SK-MEL-5 (cell line): ENCODE measurements around the gene AOPEP. TPM values are rescaled to one million over a fixed set of nuclear protein-coding genes. Genes with fewer than 3 reads are reported as not detected.

Experiments
- DNase-seq: peaks from one replicate; pipeline ENCODE4 v3.0.0-alpha.2; 2016; ENCODE audit warnings: low read depth, low spot score
- in situ Hi-C: cut with HindIII; loops from 2 replicates; pipeline ENCODE4 v1.10.0; 2016; ENCODE audit warnings: low sequenced_read_pairs, high pct_unique_total_duplicates, low pct_unique_long_range_greater_than_20kb
- total RNA-seq: library from RNA; depleted of rRNA; stranded (reverse); fragments of >200 nt; shearing (Covaris generic); gene quantifications from 2 replicates; pipeline ENCODE4 v1.2.3, GENCODE V29; 2014

The AOPEP gene
- total RNA-seq, 1 experiment from 2014 or later = 20.8 TPM

DNA sequence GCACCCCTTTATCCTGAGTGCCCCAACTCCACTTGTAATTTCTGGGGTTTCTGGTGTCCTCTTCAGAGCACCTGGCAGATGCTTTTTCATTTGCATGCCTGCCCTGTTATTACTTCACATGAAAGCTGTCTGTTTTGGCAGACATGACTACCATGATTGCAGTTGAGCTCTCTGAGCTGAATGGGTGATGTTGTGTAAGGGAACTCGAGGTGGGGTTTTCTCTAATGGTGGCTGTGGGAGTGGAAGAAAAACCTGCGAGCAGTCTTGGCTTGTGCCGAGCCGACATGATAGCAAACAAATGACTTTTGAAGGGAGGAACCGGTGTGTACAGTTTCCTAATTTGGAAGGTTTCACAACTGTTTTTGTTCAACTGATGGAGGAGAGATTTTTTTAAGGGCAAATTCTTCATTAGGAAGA, 196.2 kb downstream of the AOPEP start:
- in situ Hi-C loops = no loop called here
- no peak for DNase-seq

DNA sequence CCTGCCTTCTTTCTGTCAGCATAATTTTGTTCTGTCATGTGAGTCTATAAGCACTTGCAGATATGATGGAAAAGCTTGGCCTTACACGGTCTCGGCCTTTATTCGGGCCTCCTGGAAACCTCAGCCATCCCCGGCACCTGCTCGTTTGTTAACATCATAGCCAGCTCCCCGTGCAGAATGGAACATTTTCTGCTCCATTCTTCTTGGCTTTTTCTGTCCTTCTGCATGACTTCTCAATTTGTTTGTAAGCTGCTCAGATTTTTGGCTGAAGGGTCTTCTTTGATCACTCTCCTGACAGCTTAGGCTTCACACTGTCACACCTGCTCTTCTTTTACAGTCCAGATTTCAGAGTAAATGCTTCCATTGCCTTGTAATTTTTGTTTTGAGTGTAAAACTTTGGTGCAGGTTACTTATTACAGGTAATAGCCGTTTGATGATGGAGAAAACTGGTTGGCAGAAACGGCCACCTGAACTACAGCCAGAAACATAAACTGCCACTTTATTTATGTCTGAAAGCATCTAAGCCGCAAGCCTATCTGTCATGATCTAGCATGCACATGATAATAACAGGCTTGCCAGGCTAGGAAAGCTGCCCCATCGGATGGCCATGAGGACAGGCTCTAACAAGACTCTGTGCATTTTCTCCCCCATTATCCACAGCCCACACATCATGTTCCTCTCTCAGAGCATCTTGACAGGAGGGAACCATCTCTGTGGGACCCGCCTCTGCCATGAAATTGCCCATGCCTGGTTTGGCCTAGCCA, 197.0 kb downstream of the AOPEP start:
- no peak for DNase-seq
- in situ Hi-C loops = no loop called here

DNA sequence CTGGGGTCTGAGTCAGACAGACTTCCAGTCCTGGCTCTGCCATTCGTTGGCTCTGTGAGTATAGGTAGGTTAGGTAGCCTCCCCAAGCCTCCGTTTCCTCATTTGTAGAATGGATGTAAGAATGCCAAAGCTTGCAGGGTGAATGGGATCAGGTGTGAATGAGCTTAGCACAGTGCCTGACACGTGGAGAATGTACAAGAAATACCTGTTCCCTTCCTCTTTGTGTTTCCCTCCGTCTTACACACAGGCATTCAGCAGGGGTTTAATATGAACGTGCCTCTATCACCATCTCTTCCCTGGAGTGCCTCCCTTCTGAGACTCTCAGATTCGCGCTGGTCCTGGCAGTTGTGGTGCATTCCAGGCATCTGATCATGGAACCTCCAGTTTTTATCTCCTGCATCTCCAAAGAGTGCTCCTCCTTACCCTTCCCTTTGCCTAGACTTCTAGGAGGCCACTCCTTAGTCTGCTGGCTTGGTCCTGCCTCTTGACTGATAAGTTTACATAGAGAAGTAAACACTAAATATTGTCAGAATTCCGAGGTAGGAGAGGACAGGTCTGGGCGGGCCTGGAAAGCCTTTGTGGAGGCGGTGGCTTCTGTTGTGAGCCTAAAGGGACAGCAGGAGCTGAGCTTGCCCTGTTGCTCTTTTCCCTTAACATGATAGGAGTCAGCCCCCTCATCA, 199.4 kb downstream of the AOPEP start:
- in situ Hi-C loops = no loop called here
- DNase-seq = no peak

DNA sequence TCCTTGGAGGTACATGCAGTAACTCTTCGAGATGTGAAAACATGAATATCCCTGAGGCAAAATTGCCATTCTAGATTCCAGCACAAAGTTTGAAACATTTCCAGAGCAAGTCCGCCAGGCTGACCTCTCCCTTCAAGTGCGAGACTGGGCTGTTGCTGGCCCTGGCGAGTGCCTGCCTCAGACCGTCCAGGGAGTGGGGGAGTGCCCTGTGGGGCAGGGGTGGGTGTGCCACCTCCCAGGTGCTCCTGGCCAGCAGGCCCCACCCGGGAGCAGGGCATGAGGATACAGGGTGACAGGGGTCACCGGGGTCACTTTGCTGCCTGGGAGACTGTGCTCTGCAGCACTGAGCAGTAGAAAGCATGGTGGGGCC, 199.9 kb downstream of the AOPEP start:
- no peak for DNase-seq
- in situ Hi-C loops = no loop called here

DNA sequence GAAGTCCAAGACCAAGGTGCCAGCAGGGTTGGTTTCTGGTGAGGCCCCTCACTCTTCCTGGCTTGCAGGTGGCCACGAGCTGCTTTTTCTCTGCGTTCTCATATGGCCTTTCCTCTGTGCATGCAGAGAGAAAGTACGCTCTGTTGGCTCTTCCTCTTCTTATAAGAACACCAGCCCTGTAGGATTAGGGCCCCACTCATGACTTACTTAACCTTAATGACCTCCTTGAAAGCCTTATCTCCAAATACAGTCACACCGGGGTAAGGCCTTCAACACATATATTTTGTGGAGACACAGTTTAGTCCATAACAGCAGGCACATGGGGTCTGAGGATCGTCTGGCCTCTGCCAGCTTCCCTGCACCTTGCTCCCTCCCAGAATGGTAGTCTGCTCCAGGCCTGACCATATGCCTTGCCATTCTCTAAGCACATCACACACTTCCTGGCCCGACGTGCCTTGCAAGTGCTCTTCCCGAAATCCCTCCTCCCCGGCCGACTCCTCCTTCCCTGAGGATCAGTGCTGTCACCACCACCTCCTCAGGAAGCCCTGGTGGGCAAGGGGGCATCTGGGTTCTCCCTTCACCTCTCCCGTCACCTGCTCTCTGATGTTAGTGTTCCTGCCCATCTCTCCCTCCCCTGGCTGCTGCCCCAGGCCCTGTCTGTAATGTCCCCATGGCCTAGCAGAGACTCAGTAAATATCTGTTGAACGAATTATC, 200.7 kb downstream of the AOPEP start:
- in situ Hi-C loops = no loop called here
- no peak for DNase-seq

DNA sequence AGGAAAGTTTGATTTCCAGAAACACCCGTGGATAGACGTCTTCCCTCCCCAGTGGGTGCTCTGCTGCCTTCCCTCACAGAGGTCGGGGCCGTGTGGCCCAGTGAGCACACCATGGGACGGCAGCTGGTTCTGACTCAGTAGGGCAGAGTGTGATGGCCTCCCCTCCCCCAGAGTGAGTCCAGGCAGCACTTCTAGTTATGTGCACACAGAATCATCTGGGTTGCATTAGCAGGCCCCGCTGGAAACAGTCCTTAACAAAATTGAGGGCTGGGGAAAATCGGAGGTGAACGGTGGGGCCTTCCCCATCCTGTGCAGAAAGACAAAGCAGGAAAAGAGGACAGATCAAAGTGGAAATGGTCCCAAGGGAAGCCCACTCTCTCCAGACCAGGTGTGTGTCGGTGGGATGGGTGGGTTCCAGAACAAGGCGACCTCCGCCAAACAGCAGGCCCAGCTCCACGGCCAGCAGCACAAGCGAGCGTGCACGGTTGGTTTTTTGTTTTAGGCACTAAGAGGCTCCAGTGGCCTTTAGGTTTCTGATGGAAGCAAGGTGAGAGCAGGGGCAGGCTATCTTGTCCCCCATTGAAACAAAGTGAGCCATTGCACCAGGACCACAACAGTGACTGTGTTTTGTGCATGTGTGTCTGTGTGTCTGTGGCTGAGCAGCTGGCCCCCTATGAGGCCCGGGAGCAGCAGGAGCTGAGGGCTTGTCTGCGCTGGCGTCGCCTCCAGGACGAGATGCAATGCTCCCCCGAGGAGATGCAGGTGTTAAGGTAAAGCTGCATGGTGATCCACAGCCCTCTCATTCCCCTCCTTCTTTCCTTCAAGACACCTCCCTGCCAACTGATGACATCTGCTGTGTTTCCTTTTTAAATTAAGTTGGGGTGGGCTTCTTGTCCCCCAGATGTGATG, 201.5 kb downstream of the AOPEP start:
- no peak for DNase-seq
- in situ Hi-C loops = no loop called here

DNA sequence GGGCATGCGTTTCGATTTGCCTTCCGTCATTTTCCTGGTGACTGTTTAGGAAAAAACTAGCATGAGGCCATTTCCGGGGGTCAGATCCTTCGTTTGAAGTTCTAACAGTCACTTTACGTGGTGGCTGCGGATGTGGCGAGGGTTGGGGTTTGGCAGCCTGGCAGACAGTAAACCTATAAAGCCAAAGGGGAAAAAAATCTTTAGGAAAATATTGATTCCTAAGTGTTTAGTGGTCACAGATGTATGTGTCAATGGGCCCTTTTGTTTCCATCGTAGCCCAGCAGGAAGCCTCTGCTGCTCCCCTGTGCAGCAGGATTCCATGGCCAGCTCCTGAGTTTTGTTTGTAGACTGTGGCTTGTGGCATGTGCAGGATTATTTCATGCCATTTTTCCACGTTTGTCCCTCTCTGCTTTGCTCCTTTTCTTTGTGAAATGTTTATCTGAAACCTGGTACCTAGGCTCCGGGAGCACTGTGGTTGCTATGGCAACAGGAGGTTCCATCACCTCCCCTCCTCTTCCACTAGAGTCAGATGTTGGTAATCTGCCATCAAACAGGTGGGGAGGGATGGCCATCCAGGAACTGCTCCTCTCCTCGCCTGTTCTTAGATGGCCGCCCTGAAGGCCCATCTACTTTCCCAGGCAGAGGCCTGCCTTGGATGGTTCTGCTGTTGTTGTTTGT, 202.3 kb downstream of the AOPEP start:
- DNase-seq = peak; percentile 49
- in situ Hi-C loops = no loop called here

DNA sequence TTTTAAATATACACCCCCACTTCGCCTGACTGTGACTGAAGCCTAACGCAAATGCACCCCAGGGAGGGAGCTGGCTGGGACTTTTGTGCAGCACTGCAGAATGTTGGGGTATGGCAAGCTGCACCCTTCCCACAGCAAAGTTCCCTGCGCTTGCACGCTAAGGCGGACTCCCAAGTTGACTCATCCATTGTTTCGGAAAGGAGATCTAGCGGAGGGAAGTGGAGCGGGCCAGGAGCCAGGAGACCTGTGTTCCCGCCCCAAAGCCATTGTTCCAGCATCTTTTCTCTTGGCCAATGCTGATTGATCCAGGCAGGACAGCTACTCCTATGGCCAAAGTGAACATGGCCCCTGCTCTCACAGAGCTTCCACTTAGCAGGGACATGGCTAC, 202.9 kb downstream of the AOPEP start:
- in situ Hi-C loops = no loop called here
- no peak for DNase-seq

DNA sequence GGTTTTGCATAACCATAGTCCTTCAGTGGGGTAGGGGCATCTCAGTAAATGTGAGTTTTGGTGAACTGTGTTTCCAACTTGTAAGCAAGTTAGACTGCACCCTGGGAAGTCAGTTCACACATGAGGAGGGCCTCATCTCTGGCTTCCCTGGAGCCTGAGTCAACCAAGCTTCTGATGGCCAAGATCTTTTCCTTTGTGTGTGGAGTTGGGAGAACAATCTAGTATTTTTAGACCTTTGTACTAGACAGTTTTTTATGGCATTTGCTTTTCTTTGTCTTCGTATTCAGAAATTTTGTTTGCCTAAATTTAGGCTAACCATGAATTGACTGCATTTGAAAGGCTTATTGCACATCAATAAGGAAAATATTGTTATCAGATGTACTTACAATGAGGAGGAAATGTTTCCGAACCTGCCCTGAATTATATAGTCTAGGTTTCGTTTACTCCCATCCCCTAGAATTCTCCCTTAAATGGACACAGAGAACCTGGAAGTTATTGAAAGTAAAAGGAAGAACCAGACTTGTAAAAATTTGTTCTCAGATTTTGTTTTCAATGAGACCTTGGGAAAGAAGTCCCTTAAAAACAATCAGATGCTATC, 204.6 kb downstream of the AOPEP start:
- DNase-seq = no peak
- in situ Hi-C loops = no loop called here

DNA sequence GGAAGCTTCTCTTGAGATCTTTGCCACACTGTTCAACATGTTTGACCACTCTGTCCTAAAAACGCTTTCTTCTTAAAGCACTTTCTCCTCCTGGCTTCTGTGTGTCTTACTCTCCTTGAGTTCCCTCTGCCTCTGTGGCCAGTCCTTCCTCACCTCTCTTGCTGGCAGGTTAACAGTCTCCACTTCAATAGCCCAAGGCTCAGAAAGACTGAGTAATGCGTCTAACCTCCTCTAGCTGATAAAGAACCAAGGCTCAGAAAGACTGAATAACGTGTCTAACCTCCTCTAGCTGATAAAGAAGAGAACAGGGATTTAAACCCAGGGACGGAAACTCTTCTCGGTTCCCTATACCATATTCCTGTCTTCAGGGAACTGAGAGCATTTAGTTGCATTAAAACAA, 205.2 kb downstream of the AOPEP start:
- in situ Hi-C loops = no loop called here
- DNase-seq = no peak

DNA sequence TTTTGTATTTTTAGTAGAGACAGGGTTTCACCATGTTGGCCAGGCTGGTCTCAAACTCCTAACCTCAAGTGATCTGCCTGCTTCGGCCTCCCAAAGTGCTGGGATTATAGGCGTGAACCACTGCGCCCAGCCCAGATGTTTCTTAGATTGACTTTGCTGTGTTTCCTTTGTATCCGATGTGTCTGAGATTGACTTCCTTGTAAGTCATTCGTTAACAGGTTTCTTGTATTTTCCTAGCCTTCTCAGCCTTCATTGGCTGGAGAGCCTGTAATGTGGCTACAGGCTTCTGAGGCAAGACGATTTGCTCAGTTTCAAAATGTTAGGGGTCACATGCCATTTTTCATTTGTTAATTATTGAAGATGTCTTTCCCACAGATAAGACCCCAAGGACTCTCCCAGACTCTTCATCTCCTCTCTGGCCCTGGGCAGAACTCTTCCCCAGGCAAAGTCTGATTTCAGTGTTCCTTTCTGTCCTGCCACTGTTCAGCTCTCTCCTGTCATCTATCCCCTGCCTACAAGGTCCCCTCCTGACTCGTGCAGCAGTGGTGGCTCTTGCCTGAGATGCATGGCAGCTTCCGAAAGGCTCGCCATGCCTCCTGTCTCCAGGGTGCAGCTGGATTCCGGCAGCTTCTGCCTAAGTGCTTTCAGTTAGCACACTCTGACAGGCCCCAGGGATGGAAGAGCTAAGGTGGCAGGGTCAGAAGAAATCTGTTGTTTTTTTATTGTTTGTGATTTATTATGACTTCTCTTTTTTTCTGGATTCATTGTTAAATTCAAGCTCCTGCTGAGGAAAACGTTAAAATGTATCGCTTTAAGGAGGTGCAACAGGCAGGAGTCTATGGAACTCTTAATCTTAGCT, 206.4 kb downstream of the AOPEP start:
- in situ Hi-C loops = no loop called here

DNA sequence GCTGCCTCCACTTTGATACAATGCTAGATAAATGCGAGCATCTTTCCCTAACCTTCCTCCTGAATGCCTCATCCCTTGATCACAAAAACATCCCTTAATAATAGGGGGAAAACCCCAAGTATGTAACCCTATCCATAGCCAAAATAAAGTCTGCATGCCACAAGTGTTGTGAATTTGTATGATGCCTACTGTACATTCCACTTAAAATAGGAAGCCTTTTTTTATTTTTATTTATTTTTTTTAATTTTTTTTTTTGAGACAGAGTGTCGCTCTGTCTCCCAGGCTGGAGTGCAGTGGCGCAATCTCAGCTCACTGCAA, 207.0 kb downstream of the AOPEP start:
- in situ Hi-C loops = no loop called here
- DNase-seq = no peak

More for the DNA sequence above, 206.4 kb downstream of the AOPEP start:
- DNase-seq = no peak

DNA sequence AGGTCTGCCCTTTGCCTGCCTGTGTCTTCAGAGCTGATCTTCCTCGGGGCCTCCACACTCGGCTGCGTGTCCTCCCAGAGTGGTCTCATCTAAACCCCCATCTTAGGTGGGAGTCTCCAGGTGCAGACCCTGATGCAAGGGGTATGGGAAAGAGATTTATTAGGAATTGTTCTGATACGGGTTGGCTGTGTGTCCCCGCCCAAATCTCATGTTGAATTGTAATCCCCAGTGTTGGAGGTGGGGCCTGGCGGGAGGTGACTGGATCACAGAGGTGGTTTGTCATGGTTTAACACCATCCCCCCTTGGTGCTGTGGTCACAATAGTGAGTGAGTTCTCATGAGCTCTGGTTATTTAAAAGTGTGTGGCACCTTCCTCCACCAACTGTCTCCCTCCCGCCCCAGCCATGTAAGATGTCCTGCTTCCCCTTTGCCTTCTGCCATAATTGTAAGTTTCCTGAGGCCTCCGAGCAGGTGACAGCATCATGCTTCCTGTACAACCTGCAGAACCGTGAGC, 208.4 kb downstream of the AOPEP start:
- no peak for DNase-seq
- in situ Hi-C loops = no loop called here

DNA sequence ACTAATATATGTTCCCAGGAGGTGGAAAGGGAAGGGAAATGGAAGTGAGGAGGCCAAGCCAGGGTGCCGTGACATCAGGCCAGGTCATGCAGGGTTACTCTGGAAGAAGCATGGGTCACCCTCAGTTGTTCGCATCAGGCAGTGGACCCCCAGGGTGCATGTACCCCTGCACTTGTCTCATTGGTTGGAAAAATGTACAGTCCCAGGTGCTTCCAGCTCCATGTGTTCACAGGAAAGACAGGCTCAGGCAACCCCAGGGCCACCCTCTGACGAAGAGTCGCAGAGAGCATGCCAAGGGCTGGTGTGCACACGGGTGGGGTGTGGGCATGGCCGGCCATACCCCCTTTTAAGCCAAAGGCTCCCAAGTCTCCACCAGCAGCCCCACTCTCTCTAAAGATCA, 208.9 kb downstream of the AOPEP start:
- DNase-seq = no peak
- in situ Hi-C loops = no loop called here

DNA sequence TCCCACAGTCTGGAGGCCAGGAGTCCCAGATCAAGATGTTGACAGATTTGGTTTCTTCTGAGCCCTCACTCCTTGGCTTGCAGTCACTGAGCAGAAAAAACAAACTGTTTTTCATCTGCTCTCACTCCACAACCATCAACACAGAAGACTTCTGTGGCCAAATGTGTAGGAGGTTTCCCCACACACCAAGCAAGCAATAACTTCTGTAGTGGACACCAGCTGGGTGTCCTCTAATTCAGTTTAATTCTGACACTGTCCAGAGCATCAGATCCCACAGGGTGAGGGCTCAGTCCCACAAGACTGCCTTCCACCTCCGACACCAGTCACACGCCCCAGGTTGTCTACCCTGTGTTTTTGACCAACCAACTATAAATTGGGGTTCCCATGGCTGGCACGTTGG, 209.9 kb downstream of the AOPEP start:
- no peak for DNase-seq
- in situ Hi-C loops = no loop called here

DNA sequence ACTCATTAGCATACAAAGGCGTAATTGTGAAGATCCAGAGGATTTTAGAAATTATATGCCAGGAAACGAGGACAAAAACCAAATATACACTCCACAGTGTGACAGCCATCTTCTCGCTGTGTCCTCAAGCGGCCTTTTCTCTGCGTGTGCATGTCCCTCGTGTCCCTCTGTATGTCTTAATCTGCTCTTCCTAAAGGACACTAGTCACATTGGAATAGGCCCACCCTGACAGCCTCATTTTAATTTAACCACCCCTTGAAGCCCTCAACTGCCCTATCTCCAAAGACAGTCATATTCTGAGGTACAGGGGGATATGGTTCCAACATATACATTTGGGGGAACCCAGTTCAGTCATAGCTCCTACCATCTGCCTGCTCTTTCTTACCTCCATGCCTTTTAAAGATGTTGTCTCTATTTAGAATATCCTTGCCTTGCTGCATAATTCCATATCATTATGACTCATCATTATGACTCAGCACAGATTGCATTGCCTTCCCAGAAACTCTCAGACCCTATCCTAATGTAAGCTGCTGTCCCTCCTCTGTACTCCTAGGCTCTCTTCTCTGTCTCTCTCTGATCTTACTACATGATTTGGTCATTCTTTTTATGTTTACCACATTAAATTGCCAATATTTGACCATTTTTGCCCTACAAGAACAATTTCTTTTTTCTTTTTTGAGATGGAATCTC, 210.9 kb downstream of the AOPEP start:
- in situ Hi-C loops = no loop called here
- peak; percentile 30 for DNase-seq
